Measurements from ENCODE around the gene CDC25B. TPM values are rescaled to one million over a fixed set of nuclear protein-coding genes. Genes with fewer than 3 reads are reported as not detected.

The CDC25B gene
- polyA plus RNA-seq (2013, experiment 1 of 2), result 97.9 TPM
- 95.2 TPM for polyA plus RNA-seq (2013, experiment 2 of 2)

- Histone ChIP-seq H2BK15ac (ENCODE audit: low read depth, poor library complexity, severe bottlenecking) (peak within 1 kb of the TSS; percentile 87), H2BK12ac (ENCODE audit: low read length in 2 of 2) (peak within 1 kb of the TSS; percentile 8 to 85), H3K27ac (ENCODE audit: low read length, poor library complexity, severe bottlenecking) (peak within 1 kb of the TSS; percentile 59), H2BK5ac (ENCODE audit: low read depth, low read length, poor library complexity, severe bottlenecking) (peak within 1 kb of the TSS; percentile 31), H3K23ac (ENCODE audit: low read length in 2 of 2) (peak within 1 kb of the TSS in 1 of 2 experiments; percentile 83), H3K4me2 (ENCODE audit: low read length, poor library complexity, severe bottlenecking) (peak within 1 kb of the TSS; percentile 96), H2AFZ (ENCODE audit: low read depth, low read length) (peak within 1 kb of the TSS; percentile 48), H3K14ac (ENCODE audit: low read length in 2 of 2) (peak within 1 kb of the TSS in 1 of 2 experiments; percentile 84), H3K27me3 (ENCODE audit: control insufficient read depth in 1 of 2, insufficient read depth in 1 of 2, low read length in 2 of 2) (no peaks in the 10 kb centered on the region), H3K4ac (ENCODE audit: low read depth in 1 of 2, low read length in 2 of 2) (peak within 1 kb of the TSS; percentile 88 to 91), H3K4me1 (ENCODE audit: control insufficient read depth, insufficient read depth, low read depth, low read length) (peaks cover 37% of the 10 kb centered on the region), H3K36me3 (ENCODE audit: control insufficient read depth in 1 of 2, insufficient read depth in 2 of 2, low read depth in 1 of 2, low read length in 2 of 2) (peaks cover 20 to 34% of the 10 kb centered on the region in 2 experiments), H3K18ac (ENCODE audit: low read depth in 1 of 2, low read length in 2 of 2) (peak within 1 kb of the TSS; percentile 97 to 99), H4K8ac (ENCODE audit: low read length) (peak within 1 kb of the TSS; percentile 97), H3K4me3 (ENCODE audit: insufficient read depth in 1 of 2, low read depth in 1 of 2, low read length in 2 of 2) (peak within 1 kb of the TSS; percentile 73 to 97), H3K9me3 (ENCODE audit: control insufficient read depth, low read length) (no peaks in the 10 kb centered on the region), H3K79me1 (replicated peaks; ENCODE audit: low read length, poor library complexity, severe bottlenecking) (peaks cover 25% of the 10 kb centered on the region), H4K91ac (ENCODE audit: low read length) (peak within 1 kb of the TSS; percentile 83), H3K9ac (ENCODE audit: low read length) (peak within 1 kb of the TSS; percentile 96), H2BK120ac (ENCODE audit: low read depth, low read length) (peak within 1 kb of the TSS; percentile 83), H2AK5ac (ENCODE audit: low read length, severe bottlenecking) (no peak within 1 kb of the TSS)
- DNase-seq, result peak; percentile 94
- WGBS, result 4% methylated on average over 47 of the region's 69 CpGs
These were observed at the start of gene CDC25B for GRCh38 chr20:3795511-3796468. TSS of gene CDC25B (plus strand) at chr20:3796310. CDS start at chr20:3796532, 222 bp downstream.

DNA sequence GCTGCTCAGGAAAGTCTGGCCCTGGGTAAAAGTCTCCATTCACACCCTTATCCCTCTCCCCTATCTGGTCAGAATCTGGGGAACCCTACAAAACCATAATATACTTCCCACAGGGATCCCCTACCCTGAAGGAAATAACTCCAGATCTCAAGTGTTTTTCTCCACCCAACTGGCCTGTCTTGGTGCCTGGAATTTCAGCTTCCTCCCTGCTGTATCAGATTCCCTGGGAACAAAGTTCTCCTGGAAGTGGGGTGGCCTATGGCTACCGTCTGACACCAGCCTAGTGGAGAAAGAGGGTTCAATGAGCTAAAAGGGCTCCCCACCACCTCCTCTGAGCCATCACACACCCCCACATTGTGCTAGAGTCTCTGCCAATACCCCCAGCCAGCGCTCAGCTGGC is 48.6 kb upstream of the CDC25B start:
- H2BK12ac ChIP-seq (ENCODE audit: low read length in 2 of 2), result no peak overlapping the region
- WGBS, result 85% methylated on average over 2 of the region's 2 CpGs
- no peak overlapping the region for H3K14ac ChIP-seq (ENCODE audit: low read length in 2 of 2)
- no peaks in the 10 kb centered on the region for H3K79me1 ChIP-seq (replicated peaks; ENCODE audit: low read length, poor library complexity, severe bottlenecking)
- no peak overlapping the region for H2AFZ ChIP-seq (ENCODE audit: low read depth, low read length)
- no peak overlapping the region for H3K4me3 ChIP-seq (ENCODE audit: insufficient read depth in 1 of 2, low read depth in 1 of 2, low read length in 2 of 2)
- DNase-seq, result no peak
- no peak overlapping the region for H2BK120ac ChIP-seq (ENCODE audit: low read depth, low read length)
- peaks cover 24% of the 10 kb centered on the region for H3K4me1 ChIP-seq (ENCODE audit: control insufficient read depth, insufficient read depth, low read depth, low read length)
- H3K18ac ChIP-seq (ENCODE audit: low read depth in 1 of 2, low read length in 2 of 2), result no peak overlapping the region
- no peak overlapping the region for H2BK5ac ChIP-seq (ENCODE audit: low read depth, low read length, poor library complexity, severe bottlenecking)
- no peak overlapping the region for H2BK15ac ChIP-seq (ENCODE audit: low read depth, poor library complexity, severe bottlenecking)
- no peaks in the 10 kb centered on the region for H3K9me3 ChIP-seq (ENCODE audit: control insufficient read depth, low read length)
- H3K23ac ChIP-seq (ENCODE audit: low read length in 2 of 2), result no peak overlapping the region
- H4K91ac ChIP-seq (ENCODE audit: low read length), result no peak overlapping the region
- H3K36me3 ChIP-seq (ENCODE audit: control insufficient read depth in 1 of 2, insufficient read depth in 2 of 2, low read depth in 1 of 2, low read length in 2 of 2), result peaks cover 13 to 14% of the 10 kb centered on the region in 2 experiments
- H2AK5ac ChIP-seq (ENCODE audit: low read length, severe bottlenecking), result no peak overlapping the region
- H4K8ac ChIP-seq (ENCODE audit: low read length), result no peak overlapping the region
- H3K4ac ChIP-seq (ENCODE audit: low read depth in 1 of 2, low read length in 2 of 2), result no peak overlapping the region
- peaks cover 0 to 69% of the 10 kb centered on the region in 2 experiments for H3K27me3 ChIP-seq (ENCODE audit: control insufficient read depth in 1 of 2, insufficient read depth in 1 of 2, low read length in 2 of 2)
- no peak overlapping the region for H3K4me2 ChIP-seq (ENCODE audit: low read length, poor library complexity, severe bottlenecking)
- no peak overlapping the region for H3K27ac ChIP-seq (ENCODE audit: low read length, poor library complexity, severe bottlenecking)
- no peak overlapping the region for H3K9ac ChIP-seq (ENCODE audit: low read length)

GRCh38 chr20:3748073-3748472 is 48.0 kb upstream of the CDC25B start:
- Histone ChIP-seq H2BK15ac (ENCODE audit: low read depth, poor library complexity, severe bottlenecking) (no peak overlapping the region), H3K4me3 (ENCODE audit: insufficient read depth in 1 of 2, low read depth in 1 of 2, low read length in 2 of 2) (no peak overlapping the region), H2BK120ac (ENCODE audit: low read depth, low read length) (no peak overlapping the region), H2AK5ac (ENCODE audit: low read length, severe bottlenecking) (no peak overlapping the region), H3K36me3 (ENCODE audit: control insufficient read depth in 1 of 2, insufficient read depth in 2 of 2, low read depth in 1 of 2, low read length in 2 of 2) (peaks cover 13 to 14% of the 10 kb centered on the region in 2 experiments), H3K9ac (ENCODE audit: low read length) (no peak overlapping the region), H4K91ac (ENCODE audit: low read length) (no peak overlapping the region), H3K4me2 (ENCODE audit: low read length, poor library complexity, severe bottlenecking) (no peak overlapping the region), H2BK12ac (ENCODE audit: low read length in 2 of 2) (no peak overlapping the region), H3K18ac (ENCODE audit: low read depth in 1 of 2, low read length in 2 of 2) (no peak overlapping the region), H3K23ac (ENCODE audit: low read length in 2 of 2) (no peak overlapping the region), H3K27ac (ENCODE audit: low read length, poor library complexity, severe bottlenecking) (no peak overlapping the region), H3K27me3 (ENCODE audit: control insufficient read depth in 1 of 2, insufficient read depth in 1 of 2, low read length in 2 of 2) (peaks cover 0 to 69% of the 10 kb centered on the region in 2 experiments), H2BK5ac (ENCODE audit: low read depth, low read length, poor library complexity, severe bottlenecking) (no peak overlapping the region), H3K4ac (ENCODE audit: low read depth in 1 of 2, low read length in 2 of 2) (no peak overlapping the region), H3K4me1 (ENCODE audit: control insufficient read depth, insufficient read depth, low read depth, low read length) (peaks cover 24% of the 10 kb centered on the region), H2AFZ (ENCODE audit: low read depth, low read length) (no peak overlapping the region), H3K14ac (ENCODE audit: low read length in 2 of 2) (no peak overlapping the region), H4K8ac (ENCODE audit: low read length) (no peak overlapping the region), H3K79me1 (replicated peaks; ENCODE audit: low read length, poor library complexity, severe bottlenecking) (no peaks in the 10 kb centered on the region), H3K9me3 (ENCODE audit: control insufficient read depth, low read length) (no peaks in the 10 kb centered on the region)
- 87% methylated on average over 15 of the region's 16 CpGs for WGBS
- no peak for DNase-seq

DNA sequence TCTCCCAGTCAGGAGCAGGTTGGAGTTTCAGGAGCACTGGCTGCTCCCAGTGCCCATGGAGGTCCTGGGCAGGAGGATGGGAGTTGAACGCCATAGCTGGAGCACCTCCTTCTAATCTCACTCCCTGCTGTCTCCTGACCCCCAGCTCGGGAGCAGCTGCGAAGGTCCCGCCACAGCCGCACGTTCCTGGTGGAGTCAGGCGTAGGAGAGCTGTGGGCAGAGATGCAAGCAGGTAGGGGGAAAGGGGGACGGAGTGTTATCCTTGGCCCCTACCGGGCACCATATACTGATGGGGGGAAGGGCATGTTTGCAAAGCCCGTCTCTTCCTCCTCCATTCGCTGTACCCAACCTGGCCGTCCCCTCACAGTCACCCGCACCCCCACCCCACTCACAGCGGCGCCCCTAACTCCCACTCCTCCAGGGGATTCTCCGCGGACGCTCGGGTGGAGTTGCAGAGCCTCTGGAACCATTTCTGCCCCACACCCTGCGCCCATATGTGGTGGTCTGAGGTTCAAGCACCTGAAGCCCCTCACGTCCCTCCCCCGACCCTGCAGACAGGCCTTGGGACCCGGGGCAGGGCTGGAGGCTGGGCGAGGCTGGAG is 46.9 kb upstream of the CDC25B start:
- peaks cover 13 to 19% of the 10 kb centered on the region in 2 experiments for H3K36me3 ChIP-seq (ENCODE audit: control insufficient read depth in 1 of 2, insufficient read depth in 2 of 2, low read depth in 1 of 2, low read length in 2 of 2)
- no peak overlapping the region for H3K4me3 ChIP-seq (ENCODE audit: insufficient read depth in 1 of 2, low read depth in 1 of 2, low read length in 2 of 2)
- H2BK15ac ChIP-seq (ENCODE audit: low read depth, poor library complexity, severe bottlenecking), result no peak overlapping the region
- peak overlapping the region in 1 of 2 experiments; percentile 58 for H3K4ac ChIP-seq (ENCODE audit: low read depth in 1 of 2, low read length in 2 of 2)
- H3K27ac ChIP-seq (ENCODE audit: low read length, poor library complexity, severe bottlenecking), result no peak overlapping the region
- H3K79me1 ChIP-seq (replicated peaks; ENCODE audit: low read length, poor library complexity, severe bottlenecking), result no peaks in the 10 kb centered on the region
- no peaks in the 10 kb centered on the region for H3K9me3 ChIP-seq (ENCODE audit: control insufficient read depth, low read length)
- H3K14ac ChIP-seq (ENCODE audit: low read length in 2 of 2), result no peak overlapping the region
- peak overlapping the region; percentile 77 for H4K91ac ChIP-seq (ENCODE audit: low read length)
- no peak overlapping the region for H2BK12ac ChIP-seq (ENCODE audit: low read length in 2 of 2)
- DNase-seq, result no peak
- peaks cover 0 to 66% of the 10 kb centered on the region in 2 experiments for H3K27me3 ChIP-seq (ENCODE audit: control insufficient read depth in 1 of 2, insufficient read depth in 1 of 2, low read length in 2 of 2)
- no peak overlapping the region for H3K4me2 ChIP-seq (ENCODE audit: low read length, poor library complexity, severe bottlenecking)
- peak overlapping the region; percentile 71 for H4K8ac ChIP-seq (ENCODE audit: low read length)
- no peak overlapping the region for H2BK5ac ChIP-seq (ENCODE audit: low read depth, low read length, poor library complexity, severe bottlenecking)
- H3K9ac ChIP-seq (ENCODE audit: low read length), result no peak overlapping the region
- no peak overlapping the region for H2BK120ac ChIP-seq (ENCODE audit: low read depth, low read length)
- 89% methylated on average over 18 of the region's 24 CpGs for WGBS
- peak overlapping the region; percentile 29 for H2AFZ ChIP-seq (ENCODE audit: low read depth, low read length)
- H2AK5ac ChIP-seq (ENCODE audit: low read length, severe bottlenecking), result no peak overlapping the region
- H3K18ac ChIP-seq (ENCODE audit: low read depth in 1 of 2, low read length in 2 of 2), result peak overlapping the region in 1 of 2 experiments; percentile 14
- H3K23ac ChIP-seq (ENCODE audit: low read length in 2 of 2), result no peak overlapping the region
- peaks cover 24% of the 10 kb centered on the region for H3K4me1 ChIP-seq (ENCODE audit: control insufficient read depth, insufficient read depth, low read depth, low read length)

Measured in mesenchymal stem cell (in vitro differentiated cells and primary cell).